HUES48 (cell line): Measurements from ENCODE around the gene ADSS1.
A peak's percentile ranks its signal among the peaks of the same experiment; 100 is the strongest.

ENCODE experiments used
- H3K27ac ChIP-seq: one replicate; pipeline ENCODE4 v1.7.0; 2013; ENCODE audit warnings: low read depth, low read length, inconsistent platforms
- H3K27me3 ChIP-seq: 2 replicates; pipeline ENCODE4 v1.6.1; 2013; ENCODE audit warnings: mild to moderate bottlenecking, low read length; ENCODE audit not compliant: control insufficient read depth, insufficient read depth
- H3K36me3 ChIP-seq: 2 replicates; pipeline ENCODE4 v1.6.1; 2013; ENCODE audit warnings: low read length; ENCODE audit not compliant: control insufficient read depth, insufficient read depth
- H3K4me1 ChIP-seq: 2 replicates; pipeline ENCODE4 v1.6.1; 2013; ENCODE audit warnings: mild to moderate bottlenecking, low read length; ENCODE audit not compliant: control insufficient read depth, insufficient read depth
- H3K4me3 ChIP-seq: 2 replicates; pipeline ENCODE4 v1.5.1; 2013; ENCODE audit warnings: mild to moderate bottlenecking, low read depth, low read length
- H3K9ac ChIP-seq: 2 replicates; pipeline ENCODE4 v1.6.1; 2013; ENCODE audit warnings: mild to moderate bottlenecking, low read depth, low read length, moderate library complexity
- H3K9me3 ChIP-seq: 2 replicates; pipeline ENCODE4 v1.6.1; 2013; ENCODE audit warnings: low read length; ENCODE audit not compliant: control insufficient read depth, insufficient read depth

ADSS1 gene

DNA sequence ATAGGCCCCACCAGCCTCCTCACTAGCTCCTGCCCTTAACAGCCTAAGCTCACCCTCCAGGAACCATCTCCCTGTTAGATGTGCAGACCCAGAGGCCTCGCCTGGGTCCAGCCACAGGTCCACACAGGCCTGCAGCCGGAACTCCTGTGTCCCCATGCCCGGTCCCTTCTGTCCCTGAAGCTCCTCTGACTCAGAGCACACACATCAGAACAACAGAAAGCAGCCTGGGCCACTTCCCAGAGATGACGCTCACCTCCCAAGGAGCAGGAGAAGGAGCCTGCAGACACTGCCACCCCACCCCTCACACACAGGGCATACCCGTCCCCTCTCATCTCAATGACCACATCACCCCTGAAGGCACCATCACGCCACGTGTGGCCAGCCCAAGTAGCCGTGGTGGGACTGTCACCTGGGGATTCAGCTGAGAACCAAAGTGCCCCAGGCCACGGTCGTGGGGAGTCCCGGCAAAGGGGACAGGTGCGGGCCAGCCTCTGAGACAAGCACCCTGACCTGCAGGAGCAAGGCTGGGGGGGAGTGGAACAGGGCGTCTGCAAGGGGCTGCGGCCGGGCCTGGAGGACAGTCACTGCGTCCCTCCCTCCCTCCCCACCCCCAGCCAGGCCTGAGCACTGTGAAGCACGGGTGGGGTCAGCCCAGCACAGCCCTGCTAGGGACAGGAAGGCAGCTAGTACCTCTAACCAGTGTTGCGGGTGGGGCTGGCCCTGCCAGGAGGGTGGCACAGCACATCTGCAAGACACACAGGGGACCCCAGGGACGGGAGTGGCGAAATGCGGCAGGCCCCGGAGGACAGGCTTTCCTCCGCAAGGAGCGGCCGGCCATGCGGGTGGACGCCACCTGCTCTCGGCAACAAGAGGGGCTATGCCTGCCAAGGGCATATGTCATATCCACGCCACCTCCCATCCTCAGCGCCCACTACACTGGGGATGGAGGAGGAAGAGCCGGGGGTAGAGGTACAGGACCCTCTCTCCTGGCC, 66.0 kb downstream of the ADSS1 start:
- Histone ChIP-seq H3K4me1 (peaks cover 13% of the 10 kb centered on the region), H3K4me3 (no peak overlapping the region), H3K9ac (no peak overlapping the region), H3K36me3 (peaks cover 24% of the 10 kb centered on the region; the same call in 1 of the 2 replicates), H3K9me3 (no peaks in the 10 kb centered on the region), H3K27me3 (no peaks in the 10 kb centered on the region), H3K27ac (no peak overlapping the region)

DNA sequence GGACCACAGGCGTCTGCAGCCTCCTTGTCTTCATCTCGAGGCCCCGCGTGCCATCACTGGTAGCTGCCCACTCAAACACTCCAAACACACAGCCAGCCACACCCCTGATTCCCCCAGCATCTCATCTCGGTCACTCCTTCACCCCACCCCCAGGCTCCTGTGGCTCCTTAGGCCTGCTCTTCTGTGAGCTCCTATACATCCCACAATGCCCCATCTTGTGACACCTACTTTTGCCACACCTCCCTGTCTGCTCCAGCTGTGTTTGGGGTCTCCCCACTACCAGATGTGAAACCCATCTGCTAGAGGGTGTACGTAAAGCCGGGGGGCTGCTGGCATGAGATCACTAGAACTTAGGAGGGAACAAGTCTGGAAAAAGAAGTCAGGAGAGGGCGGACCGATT, 67.4 kb downstream of the ADSS1 start:
- Histone ChIP-seq H3K4me3 (no peak overlapping the region), H3K9me3 (no peaks in the 10 kb centered on the region), H3K27ac (no peak overlapping the region), H3K36me3 (peaks cover 24% of the 10 kb centered on the region; the same call in 1 of the 2 replicates), H3K4me1 (peaks cover 17% of the 10 kb centered on the region), H3K9ac (no peak overlapping the region), H3K27me3 (peaks cover 6% of the 10 kb centered on the region)

DNA sequence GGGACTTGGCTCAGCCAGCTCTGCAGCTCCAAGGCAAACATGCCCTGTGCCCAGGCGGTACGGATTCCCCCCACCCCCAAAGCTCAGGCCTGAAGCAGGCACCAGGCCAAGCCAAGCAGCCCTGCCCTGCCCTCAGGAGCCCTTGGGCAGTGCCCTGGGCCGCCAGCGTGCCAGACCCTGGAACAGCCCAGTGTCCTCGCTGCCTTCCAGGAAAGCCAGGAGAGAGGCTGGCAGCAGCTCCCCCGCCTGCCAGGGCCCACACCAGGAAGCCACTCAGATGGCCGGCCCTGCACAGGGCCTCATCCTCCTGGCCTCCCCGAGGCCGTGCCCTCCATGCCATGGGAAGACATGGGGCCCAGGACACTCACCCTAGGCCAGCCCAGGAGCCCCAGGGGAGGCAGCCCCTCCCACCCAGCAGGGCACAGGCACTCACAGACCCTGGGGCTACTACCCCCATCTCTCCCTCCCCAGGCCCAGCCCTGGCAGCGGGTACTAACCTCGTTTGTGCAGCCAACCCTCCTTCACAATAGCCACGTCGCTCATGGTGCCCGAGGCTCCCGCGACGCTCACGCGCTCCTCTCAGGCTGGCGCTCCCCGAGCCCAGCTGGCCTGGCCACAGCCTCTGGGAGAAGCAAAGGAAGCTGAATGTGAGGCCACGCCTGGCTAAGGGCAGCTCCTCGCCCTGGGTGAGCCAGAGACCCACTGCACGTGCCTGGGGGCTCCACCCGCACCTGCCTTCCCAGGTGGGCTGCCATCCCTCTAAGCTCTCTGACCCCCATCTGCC, 68.3 kb downstream of the ADSS1 start:
- Histone ChIP-seq H3K27ac (no peak overlapping the region), H3K4me1 (peaks cover 24% of the 10 kb centered on the region)

DNA sequence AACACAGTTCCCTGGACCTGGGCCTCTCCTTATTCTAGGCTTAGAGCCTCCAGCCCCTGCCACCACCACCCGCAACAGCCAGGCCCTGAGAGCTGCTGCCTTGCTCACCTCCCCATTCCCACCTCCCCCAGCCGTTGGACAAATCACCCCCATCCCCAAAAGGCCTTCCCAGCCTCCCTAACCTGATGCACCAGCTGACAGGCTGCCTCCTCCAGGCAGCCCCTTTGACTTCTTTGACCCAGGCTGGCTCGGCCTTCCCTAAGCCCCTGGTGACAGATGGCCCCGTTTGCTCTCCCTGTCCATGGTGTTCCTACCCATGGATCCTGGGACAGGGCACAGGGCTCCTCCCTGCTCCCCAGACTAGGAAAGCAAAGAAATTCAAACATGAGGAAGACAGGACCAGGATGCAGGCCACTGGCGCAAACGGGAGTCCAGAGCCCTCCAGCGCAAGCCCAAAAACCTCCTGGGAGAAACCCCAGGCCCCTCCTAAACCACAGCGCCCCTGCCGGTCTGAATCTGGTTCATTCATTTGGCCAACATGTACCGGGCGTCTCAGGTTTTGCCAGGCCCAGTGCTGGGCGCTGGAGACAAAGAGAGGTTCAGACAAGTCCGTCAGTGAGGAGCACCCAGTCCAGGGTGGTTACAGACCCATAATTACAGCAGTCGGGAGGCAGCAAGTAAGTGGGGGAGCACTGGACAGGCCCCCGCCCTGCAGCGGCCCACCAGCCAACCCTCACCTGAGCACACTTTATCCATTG, 69.1 kb downstream of the ADSS1 start:
- Histone ChIP-seq H3K36me3 (peaks cover 24% of the 10 kb centered on the region; the same call in 1 of the 2 replicates), H3K27ac (no peak overlapping the region), H3K4me1 (peaks cover 27% of the 10 kb centered on the region), H3K27me3 (peaks cover 22% of the 10 kb centered on the region), H3K9me3 (no peaks in the 10 kb centered on the region), H3K9ac (no peak overlapping the region), H3K4me3 (peak overlapping the region; percentile 75; the same call in 1 of the 2 replicates)

More for the DNA sequence above, 68.3 kb downstream of the ADSS1 start:
- Histone ChIP-seq H3K4me3 (no peak overlapping the region), H3K9me3 (no peaks in the 10 kb centered on the region), H3K36me3 (peaks cover 24% of the 10 kb centered on the region; the same call in 1 of the 2 replicates), H3K27me3 (peaks cover 13% of the 10 kb centered on the region), H3K9ac (no peak overlapping the region)

DNA sequence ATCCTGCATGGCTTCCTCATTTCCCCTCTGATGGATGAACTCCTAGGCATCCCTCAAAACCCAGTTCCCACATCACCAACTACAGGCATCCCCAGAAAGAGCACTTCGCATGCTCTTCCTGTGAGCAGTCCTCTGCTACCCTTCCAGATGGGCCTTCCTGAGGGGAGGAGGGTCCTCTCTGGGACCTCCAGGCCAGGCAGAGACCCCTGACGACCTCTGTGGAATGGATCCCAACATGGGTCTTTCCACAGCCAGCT, 69.6 kb downstream of the ADSS1 start:
- Histone ChIP-seq H3K9me3 (no peaks in the 10 kb centered on the region), H3K27ac (no peak overlapping the region), H3K4me3 (peak overlapping the region; percentile 75), H3K36me3 (peaks cover 24% of the 10 kb centered on the region; the same call in 1 of the 2 replicates), H3K9ac (no peak overlapping the region), H3K4me1 (peaks cover 27% of the 10 kb centered on the region), H3K27me3 (peaks cover 27% of the 10 kb centered on the region)

DNA sequence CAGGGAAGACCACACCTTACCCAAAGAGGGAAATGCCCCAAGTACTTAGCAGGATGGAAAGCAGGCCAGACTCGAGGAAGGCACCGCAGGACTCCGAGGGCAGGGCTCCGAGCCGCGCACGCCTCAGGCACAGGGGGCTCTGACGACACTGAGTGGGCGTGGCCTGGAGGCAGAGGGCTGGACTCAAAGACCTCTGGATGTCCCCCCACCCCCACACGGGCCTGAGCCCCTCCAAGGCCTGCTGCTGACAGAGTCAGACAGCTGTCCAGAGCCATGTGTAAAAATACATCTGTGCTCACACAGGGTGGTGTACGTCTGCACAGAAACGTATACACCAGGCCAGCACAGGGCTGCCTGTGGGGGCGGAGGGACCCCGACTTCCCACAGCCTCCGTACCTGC, 70.1 kb downstream of the ADSS1 start:
- H3K4me1 ChIP-seq: peaks cover 29% of the 10 kb centered on the region
- no peak overlapping the region for H3K9ac ChIP-seq
- peaks cover 24% of the 10 kb centered on the region; the same call in 1 of the 2 replicates for H3K36me3 ChIP-seq
- H3K27me3 ChIP-seq: peaks cover 31% of the 10 kb centered on the region
- no peaks in the 10 kb centered on the region for H3K9me3 ChIP-seq
- H3K4me3 ChIP-seq: peak overlapping the region; percentile 75
- H3K27ac ChIP-seq: no peak overlapping the region

DNA sequence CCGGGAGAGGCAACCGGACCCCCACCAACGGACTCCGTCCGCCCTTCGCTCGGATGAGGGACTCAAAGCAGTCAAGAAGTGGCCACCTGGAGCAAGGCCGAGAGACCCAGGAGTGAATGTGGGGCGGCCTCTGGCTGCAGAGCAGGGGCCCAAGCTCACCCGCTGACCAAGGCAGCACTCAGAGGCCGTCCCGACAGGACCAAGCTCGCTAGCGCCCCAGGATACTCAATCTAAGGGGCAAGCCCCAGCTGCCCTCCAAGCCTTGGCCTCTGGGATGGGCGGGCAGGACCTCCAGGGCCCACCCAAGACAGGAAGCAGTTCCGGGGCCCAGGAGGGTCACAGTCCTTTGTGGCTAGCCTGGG, 70.6 kb downstream of the ADSS1 start:
- Histone ChIP-seq H3K27ac (no peak overlapping the region), H3K4me3 (peak overlapping the region; percentile 75), H3K9me3 (no peaks in the 10 kb centered on the region), H3K4me1 (peaks cover 32% of the 10 kb centered on the region), H3K36me3 (peaks cover 21% of the 10 kb centered on the region; the same call in 1 of the 2 replicates), H3K27me3 (peaks cover 35% of the 10 kb centered on the region), H3K9ac (no peak overlapping the region; the same call in 1 of the 2 replicates)

DNA sequence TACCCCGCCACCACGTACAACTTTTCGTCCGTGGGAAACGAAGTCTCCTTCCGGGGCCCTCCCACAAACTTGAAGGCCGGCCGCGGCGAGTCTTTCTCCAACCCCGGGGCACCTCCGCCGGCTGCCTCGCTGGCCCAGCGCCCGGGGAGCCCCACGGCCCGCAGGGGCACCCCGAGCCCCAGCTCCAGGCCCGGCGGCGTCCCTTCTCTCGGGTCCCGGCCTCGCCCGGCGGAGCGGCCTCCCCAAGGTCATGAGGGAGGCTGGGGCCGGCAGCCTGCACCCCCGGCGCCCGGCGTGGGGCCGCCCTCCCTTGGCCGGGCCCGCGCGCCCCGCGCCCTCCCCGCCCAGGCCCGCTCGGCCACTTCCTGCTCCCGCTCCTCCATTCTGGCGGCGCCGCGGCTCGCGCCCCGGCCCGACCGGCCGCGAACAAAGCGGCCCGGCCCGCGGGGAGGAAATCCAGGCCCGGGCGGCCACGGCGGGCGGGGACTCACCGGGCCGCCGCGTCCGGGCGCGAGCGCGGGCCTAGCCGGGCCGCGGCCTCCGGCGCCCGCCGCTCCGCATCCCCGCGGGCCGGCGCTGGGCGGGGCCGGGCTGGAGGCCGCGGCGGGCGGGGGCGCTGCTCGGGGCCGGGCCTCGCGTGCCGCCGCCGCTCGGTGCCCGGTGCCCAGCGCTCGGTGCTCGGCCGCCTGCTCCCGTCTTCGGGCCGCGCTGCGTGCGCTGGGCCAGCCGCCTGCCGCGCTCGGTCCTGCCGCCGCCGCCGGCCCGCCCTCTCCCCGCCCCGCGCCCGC, 71.2 kb downstream of the ADSS1 start, which contains the start of gene AKT1:
Gene AKT1, minus strand, starts transcription at position 756 of the 788 bp plus-strand sequence. CDS start 3,105 bp downstream, outside the sequence.
- peak within 1 kb of the TSS; percentile 75 for H3K4me3 ChIP-seq
- no peak within 1 kb of the TSS for H3K27ac ChIP-seq
- H3K9ac ChIP-seq: no peak within 1 kb of the TSS; the same call in 1 of the 2 replicates
- peaks cover 18% of the 10 kb centered on the region; the same call in 1 of the 2 replicates for H3K36me3 ChIP-seq
- no peaks in the 10 kb centered on the region for H3K9me3 ChIP-seq
- peaks cover 32% of the 10 kb centered on the region for H3K4me1 ChIP-seq
- peaks cover 39% of the 10 kb centered on the region for H3K27me3 ChIP-seq

DNA sequence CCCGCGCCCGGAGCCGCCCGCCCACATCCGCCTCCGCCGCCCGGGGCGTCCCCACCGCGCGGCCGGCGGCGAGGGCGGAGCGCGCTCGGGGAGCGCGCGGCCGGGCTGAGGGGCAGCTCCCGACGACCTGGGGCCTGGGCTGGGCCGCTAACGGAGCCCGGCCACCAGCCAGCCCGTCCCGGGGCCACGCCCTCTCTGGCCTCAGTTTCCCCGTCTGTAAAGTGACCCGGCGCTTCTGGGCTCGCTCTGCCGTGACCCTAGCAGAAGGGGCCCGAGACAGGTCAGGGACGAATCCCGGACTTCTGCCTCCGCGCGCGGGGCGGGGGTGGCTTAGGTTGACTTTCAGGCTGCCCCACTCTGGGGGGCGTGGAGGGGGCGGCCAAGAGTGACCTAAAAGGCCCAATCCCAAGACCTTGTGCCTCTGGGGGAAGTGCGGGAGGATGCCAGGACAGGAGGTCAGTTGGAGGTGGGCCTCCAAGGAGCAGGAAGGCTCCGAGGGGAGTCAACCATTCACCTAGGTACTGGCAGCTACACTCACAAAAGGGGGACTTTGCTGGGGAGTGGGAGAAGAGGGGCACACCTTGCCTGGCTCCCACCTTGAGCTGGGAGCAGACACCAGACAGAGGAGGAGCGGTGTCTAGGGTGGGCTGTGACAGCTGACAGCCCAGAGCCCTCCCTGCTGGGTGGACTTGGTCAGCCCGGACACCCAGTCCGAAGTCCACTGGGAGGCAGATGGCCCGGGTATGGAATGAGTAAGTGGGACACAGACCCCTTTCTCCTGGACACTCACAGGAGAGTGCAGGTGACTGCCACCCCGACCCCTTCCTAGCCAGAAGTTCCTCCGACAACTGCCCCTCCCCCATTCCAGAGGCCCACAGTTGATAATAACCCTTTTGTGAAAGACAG, 72.0 kb downstream of the ADSS1 start:
- H3K9ac ChIP-seq: no peak overlapping the region
- no peaks in the 10 kb centered on the region for H3K9me3 ChIP-seq
- peaks cover 32% of the 10 kb centered on the region for H3K4me1 ChIP-seq
- peaks cover 42% of the 10 kb centered on the region for H3K27me3 ChIP-seq
- peak overlapping the region; percentile 62 for H3K4me3 ChIP-seq
- H3K27ac ChIP-seq: no peak overlapping the region
- H3K36me3 ChIP-seq: peaks cover 12% of the 10 kb centered on the region; the same call in 1 of the 2 replicates
